Erythroblast (primary cell): Measurements from ENCODE around the gene TRIM26.
A peak's percentile ranks its signal among the peaks of the same experiment; 100 is the strongest.

ENCODE experiments used
- DNase-seq, 2 experiments: peaks; one replicate each; lab custom pipeline; 2025; lab: John Stamatoyannopoulos, UW
- GATA1 ChIP-seq: IDR thresholded peaks from 2 replicates; pipeline ENCODE4 v1.6.1; 2011; ENCODE audit warnings: low read depth, mild to moderate bottlenecking, control low read depth, low read length, moderate library complexity
- POLR2A ChIP-seq: IDR thresholded peaks from 2 replicates; pipeline ENCODE4 v1.6.1; 2011; ENCODE audit warnings: mild to moderate bottlenecking, low read length

The TRIM26 gene

GRCh38 chr6:30157999-30158398 lies 55.2 kb downstream of the TRIM26 start:
- TF ChIP-seq GATA1, result no peak
- TF ChIP-seq POLR2A, result no peak
- DNase-seq, result no peak

GRCh38 chr6:30157581-30157980 lies 55.6 kb downstream of the TRIM26 start:
- no peak for DNase-seq
- no peak for TF ChIP-seq POLR2A
- TF ChIP-seq GATA1, result no peak

GRCh38 chr6:30156774-30157173 lies 56.4 kb downstream of the TRIM26 start:
- no peak for TF ChIP-seq POLR2A
- TF ChIP-seq GATA1, result no peak
- no peak for DNase-seq

- TF ChIP-seq GATA1 (no peak), POLR2A (no peak)
- peak in 1 of 2 experiments; percentile 73 for DNase-seq
These were observed 57.0 kb downstream of the TRIM26 start for GRCh38 chr6:30156262-30156599.

GRCh38 chr6:30155520-30156261 lies 57.5 kb downstream of the TRIM26 start:
- DNase-seq, result no peak
- TF ChIP-seq GATA1, result no peak
- peak; percentile 8 for TF ChIP-seq POLR2A

GRCh38 chr6:30154709-30155519 lies 58.3 kb downstream of the TRIM26 start:
- DNase-seq, result no peak
- no peak for TF ChIP-seq GATA1
- TF ChIP-seq POLR2A, result peak; percentile 2

- DNase-seq, result no peak
- TF ChIP-seq POLR2A, result no peak
- no peak for TF ChIP-seq GATA1
These were observed 59.1 kb downstream of the TRIM26 start for GRCh38 chr6:30154061-30154460.

- no peak for DNase-seq
- TF ChIP-seq GATA1 (no peak), POLR2A (no peak)
These were observed 60.1 kb downstream of the TRIM26 start for GRCh38 chr6:30152910-30153610.

- TF ChIP-seq GATA1, result no peak
- TF ChIP-seq POLR2A, result no peak
These were observed 61.1 kb downstream of the TRIM26 start for GRCh38 chr6:30152016-30152673.

GRCh38 chr6:30151580-30151979 lies 61.6 kb downstream of the TRIM26 start:
- DNase-seq, result peak; percentile 60 to 78
- TF ChIP-seq GATA1 (no peak), POLR2A (no peak)

More at GRCh38 chr6:30152016-30152673, 61.1 kb downstream of the TRIM26 start:
- peak; percentile 74 to 76 for DNase-seq

GRCh38 chr6:30150671-30151395 lies 62.4 kb downstream of the TRIM26 start:
- no peak for DNase-seq
- TF ChIP-seq GATA1, result no peak
- TF ChIP-seq POLR2A, result no peak

GRCh38 chr6:30149858-30150550 lies 63.2 kb downstream of the TRIM26 start:
- no peak for DNase-seq
- TF ChIP-seq POLR2A, result no peak
- TF ChIP-seq GATA1, result no peak
